A172 (cell line): ENCODE results near the gene TENM4. TPM values are rescaled to one million over a fixed set of nuclear protein-coding genes. Genes with fewer than 3 reads are reported as not detected.

Experiments used
- DNase-seq: peaks from one replicate; pipeline ENCODE4 v3.0.0-alpha.2; 2015; ENCODE audit warnings: low spot score
- total RNA-seq: library from RNA; depleted of rRNA; stranded (reverse); fragments of >200 nt; shearing (Covaris generic); gene quantifications from 2 replicates; pipeline ENCODE4 v1.2.3, GENCODE V29; 2014

TENM4 gene
- total RNA-seq, 1 experiment from 2014 or later = 0.91 TPM

GRCh38 chr11:78935398-78936068, 505.3 kb downstream of the TENM4 start:
- no peak for DNase-seq

- DNase-seq = no peak
Measured at GRCh38 chr11:78933350-78933749, 507.5 kb downstream of the TENM4 start.

DNA sequence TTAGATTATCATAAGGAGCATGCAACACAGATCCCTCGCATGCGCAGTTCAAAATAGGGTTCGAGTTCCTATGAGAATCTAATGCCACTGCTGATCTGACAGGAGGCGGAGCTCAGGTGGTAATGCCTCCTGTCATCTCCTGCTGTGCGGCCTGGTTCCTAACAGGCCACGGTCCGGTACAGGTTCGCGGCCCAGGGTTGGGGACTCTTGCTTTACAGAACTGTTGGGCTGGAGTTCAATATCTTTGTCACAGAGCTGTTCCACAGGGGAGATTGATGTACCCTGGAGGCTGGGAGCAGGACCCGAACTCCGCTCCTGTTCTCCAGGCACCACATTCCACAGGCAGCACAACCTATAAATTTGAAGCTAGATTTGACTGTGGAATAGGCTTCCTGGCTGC, 508.1 kb downstream of the TENM4 start:
- no peak for DNase-seq

GRCh38 chr11:78931891-78932290, 508.9 kb downstream of the TENM4 start:
- no peak for DNase-seq

- DNase-seq = no peak
Measured at GRCh38 chr11:78930810-78931523, 509.9 kb downstream of the TENM4 start.

DNA sequence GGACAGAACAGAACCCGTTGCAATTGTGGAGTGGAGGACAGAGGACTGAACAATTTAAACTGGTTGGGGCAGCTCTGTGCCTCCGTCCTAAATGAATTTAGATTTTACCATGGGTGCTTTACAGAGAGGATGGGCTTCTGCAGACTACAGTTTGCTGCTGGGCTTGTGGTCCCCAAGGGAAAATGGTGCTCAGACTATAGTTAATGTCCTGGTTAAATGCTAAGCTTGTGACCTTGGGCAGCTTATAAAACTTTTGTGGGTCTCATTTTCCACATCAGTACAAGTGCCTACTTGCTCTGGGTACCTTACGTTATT, 511.0 kb downstream of the TENM4 start:
- no peak for DNase-seq

GRCh38 chr11:78929207-78929905, 511.5 kb downstream of the TENM4 start:
- DNase-seq = no peak

DNA sequence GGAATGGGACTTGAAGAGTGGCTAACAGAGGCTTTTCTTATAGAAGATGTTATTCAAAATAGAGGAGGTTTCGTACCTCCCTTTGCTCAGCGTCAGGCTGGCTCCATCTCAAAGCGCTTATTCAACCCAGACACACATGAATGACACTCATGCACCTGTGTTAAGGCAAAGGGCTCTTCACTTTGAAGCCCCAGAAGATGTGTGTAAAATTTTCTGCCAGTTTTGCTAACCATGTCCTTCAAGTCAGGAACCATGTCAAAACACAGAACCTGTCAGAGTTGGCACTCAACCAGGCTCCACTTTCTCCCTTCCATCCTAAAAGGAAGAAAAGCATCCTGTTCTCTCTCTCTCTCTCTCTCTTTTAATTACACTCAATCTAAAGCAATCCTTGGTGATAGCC, 513.3 kb downstream of the TENM4 start:
- no peak for DNase-seq

- DNase-seq = no peak
Measured at GRCh38 chr11:78926633-78927338, 514.0 kb downstream of the TENM4 start.

- DNase-seq = no peak
Measured at GRCh38 chr11:78925387-78925786, 515.4 kb downstream of the TENM4 start.

DNA sequence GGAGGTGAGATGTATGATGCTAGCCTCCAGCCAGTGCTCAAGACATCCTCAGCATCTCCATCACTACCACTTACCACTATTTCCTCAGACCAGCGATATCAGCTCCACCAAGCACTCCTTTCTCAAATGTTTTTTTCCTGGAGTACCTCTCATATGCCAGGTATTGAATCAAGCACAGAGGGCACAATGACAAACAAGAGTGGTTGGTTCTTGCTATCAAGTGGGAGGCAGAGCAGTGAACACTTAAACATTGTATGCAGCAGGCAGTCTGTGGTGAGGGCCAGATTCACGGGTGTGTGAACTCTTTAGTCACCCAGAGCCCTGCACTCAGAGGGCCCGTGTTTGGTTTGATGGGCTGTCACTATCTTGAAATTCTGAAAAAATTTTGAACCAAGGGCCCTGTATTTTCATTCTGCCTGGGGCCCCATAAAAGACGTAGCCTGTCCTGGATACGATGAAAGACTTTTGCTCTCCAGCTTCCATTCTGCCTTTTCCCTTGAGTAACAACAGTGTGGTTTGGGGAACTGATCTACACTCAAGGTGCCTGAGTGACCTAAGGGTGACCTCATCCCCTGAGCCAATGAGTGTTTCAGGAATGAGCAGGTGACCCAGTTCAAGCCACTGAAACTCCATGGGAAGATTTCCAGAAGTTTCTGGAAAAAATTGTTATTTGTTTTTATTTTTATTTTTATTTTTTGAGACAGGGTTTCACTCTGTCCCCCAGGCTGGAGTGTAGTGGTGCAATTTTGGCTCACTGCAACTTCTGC, 517.8 kb downstream of the TENM4 start:
- DNase-seq = no peak

- no peak for DNase-seq
Measured at GRCh38 chr11:78921509-78921908, 519.3 kb downstream of the TENM4 start.

DNA sequence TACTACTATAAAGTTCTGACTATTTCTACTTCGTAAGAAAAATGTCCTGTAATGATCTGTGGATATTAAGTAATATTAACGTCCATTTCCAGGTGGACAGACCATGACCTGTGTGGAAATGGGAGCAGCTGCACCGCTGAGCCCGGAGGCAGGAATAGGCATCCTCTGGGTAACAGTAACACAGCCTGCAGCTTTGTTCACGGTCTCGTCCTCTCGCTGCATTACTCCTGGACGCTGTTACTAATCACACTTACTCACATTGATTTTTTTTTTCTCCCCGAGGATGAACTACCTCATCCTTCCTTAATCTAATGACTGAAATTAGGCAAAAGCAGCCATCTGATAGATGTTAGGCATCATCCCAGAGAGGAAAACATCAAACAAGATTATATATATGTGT, 520.5 kb downstream of the TENM4 start:
- DNase-seq = no peak

DNA sequence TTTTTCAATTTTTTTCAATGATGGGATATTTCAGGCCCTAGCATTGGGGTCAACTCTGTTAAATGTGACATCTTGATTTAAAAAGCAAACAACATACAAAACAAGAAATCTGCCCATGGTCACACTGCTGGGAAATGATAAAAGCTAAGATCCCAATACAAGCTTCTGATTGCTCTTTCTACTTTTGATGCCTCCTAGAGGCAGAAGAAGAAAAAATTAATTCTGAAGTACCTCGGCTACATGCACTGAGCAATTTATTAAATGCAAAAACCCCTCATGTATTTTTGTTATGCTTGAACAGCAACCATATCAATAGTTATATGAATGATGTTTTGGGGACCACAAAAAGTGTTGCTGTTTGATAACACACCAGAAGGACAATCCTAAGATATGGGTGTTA, 524.1 kb downstream of the TENM4 start:
- DNase-seq = no peak

DNA sequence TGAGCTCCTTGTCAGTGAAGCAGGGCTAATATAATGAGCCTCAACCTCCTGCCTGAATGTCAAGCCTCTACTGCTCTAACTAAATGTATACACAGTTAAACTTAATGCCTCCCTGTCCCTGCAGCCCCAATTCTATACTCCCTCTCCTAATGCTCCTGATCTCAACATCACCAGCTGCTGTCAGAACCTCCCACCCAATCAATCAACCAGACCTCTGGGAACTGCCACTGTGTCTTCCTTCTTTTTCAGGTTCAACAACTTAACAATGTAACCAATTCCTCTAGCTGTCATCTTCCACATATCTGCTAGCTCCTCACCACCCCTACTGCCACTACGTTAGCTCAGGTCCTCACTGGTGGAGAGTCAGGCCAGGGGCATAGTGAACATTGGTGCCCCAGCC, 526.3 kb downstream of the TENM4 start:
- no peak for DNase-seq

DNA sequence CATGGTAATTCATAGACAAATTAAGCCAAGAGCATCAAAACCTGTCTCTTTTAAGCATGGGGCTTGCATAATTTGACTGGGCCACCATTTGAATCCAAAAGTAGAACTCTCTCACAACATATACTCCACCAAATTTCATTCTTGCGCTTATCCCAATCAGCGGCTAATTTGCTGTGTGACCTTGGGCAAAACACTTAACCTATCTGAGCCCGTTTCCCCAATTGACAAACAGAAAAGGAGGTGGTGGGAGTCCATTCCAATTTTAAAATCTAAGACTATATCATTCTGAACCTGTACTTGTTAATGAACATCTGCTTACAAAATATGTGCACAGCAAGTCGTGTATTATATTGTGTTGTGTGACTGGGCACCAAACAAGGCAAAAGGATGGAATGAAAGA, 528.1 kb downstream of the TENM4 start:
- DNase-seq = no peak

- no peak for DNase-seq
Measured at GRCh38 chr11:78910322-78910721, 530.5 kb downstream of the TENM4 start.

- DNase-seq = no peak
Measured at GRCh38 chr11:78909386-78909785, 531.4 kb downstream of the TENM4 start.

DNA sequence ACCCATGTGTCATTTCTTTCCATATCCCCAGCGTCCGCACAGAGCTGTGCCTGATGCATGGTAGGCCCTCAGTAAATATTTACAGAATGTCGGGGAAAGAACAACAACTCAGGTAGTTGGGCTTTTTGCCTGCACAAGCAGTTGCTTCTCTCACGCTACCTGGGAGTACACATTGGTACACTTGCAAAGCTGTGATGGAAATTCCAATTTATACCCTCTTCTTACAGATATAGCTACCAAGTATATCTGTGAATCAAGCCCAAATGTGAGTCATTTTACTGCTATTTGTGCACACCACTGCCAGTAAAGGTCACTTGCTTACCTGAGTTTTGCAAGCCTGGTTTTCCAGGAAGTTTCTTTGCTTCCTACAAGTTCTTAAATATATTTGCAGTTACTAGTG, 533.2 kb downstream of the TENM4 start:
- no peak for DNase-seq

DNA sequence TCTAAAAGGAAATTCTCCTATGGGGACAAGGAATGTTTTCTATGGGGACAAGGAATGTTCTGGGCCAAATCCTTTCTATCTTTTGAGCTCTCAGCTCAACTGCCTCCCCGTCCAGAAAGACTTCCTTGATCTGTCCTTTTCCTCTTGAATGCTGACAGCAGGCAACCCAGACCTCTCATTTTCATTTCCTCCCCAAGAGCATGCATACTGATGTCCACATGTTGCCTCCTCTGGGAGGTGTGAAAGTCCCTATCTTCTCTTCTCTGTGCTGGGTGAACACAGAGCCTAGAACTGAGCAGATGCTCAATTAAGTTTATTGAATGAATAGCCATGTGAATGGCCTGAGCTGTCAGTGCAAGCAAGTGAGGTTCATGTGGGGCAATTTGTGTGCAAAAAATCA, 534.3 kb downstream of the TENM4 start:
- no peak for DNase-seq

DNA sequence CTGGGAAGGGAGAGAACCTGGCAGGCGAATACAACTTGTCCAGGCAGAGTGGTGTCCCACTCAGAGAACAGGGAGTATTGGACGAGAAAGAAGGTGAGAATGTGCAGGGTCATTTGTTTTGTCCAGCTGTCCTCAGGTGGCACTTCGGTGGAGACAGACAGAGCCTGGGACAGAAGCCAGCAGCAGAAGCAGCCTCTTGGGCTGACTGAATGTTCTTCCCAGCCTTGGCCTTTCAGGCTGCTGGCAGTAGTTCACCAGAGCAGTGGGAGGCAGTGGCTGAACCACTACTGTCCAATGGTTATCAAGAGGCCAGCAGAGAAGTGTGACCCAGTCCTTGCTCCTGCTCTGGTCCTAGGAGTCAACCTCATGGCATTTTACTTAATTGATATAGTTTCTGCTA, 535.1 kb downstream of the TENM4 start:
- DNase-seq = no peak
